Retinal pigment epithelial cell (primary cell): ENCODE results near the gene TICRR.
A peak's percentile ranks its signal among the peaks of the same experiment; 100 is the strongest.

ENCODE experiments used
- DNase-seq: peaks from one replicate; pipeline ENCODE4 v3.0.0-alpha.2; 2010; ENCODE audit warnings: low read depth
- H3K4me3 ChIP-seq: 2 replicates; pipeline ENCODE4 v1.5.1; 2011; ENCODE audit warnings: mild to moderate bottlenecking, low read length, control low read depth, moderate library complexity
- CTCF ChIP-seq: conservative IDR thresholded peaks from 2 replicates; pipeline ENCODE4 v1.5.1; 2011; ENCODE audit warnings: low read depth, low read length, control low read depth, inconsistent platforms

Gene TICRR, protein sequence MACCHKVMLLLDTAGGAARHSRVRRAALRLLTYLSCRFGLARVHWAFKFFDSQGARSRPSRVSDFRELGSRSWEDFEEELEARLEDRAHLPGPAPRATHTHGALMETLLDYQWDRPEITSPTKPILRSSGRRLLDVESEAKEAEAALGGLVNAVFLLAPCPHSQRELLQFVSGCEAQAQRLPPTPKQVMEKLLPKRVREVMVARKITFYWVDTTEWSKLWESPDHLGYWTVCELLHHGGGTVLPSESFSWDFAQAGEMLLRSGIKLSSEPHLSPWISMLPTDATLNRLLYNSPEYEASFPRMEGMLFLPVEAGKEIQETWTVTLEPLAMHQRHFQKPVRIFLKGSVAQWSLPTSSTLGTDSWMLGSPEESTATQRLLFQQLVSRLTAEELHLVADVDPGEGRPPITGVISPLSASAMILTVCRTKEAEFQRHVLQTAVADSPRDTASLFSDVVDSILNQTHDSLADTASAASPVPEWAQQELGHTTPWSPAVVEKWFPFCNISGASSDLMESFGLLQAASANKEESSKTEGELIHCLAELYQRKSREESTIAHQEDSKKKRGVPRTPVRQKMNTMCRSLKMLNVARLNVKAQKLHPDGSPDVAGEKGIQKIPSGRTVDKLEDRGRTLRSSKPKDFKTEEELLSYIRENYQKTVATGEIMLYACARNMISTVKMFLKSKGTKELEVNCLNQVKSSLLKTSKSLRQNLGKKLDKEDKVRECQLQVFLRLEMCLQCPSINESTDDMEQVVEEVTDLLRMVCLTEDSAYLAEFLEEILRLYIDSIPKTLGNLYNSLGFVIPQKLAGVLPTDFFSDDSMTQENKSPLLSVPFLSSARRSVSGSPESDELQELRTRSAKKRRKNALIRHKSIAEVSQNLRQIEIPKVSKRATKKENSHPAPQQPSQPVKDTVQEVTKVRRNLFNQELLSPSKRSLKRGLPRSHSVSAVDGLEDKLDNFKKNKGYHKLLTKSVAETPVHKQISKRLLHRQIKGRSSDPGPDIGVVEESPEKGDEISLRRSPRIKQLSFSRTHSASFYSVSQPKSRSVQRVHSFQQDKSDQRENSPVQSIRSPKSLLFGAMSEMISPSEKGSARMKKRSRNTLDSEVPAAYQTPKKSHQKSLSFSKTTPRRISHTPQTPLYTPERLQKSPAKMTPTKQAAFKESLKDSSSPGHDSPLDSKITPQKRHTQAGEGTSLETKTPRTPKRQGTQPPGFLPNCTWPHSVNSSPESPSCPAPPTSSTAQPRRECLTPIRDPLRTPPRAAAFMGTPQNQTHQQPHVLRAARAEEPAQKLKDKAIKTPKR (N-terminal part only)

DNA sequence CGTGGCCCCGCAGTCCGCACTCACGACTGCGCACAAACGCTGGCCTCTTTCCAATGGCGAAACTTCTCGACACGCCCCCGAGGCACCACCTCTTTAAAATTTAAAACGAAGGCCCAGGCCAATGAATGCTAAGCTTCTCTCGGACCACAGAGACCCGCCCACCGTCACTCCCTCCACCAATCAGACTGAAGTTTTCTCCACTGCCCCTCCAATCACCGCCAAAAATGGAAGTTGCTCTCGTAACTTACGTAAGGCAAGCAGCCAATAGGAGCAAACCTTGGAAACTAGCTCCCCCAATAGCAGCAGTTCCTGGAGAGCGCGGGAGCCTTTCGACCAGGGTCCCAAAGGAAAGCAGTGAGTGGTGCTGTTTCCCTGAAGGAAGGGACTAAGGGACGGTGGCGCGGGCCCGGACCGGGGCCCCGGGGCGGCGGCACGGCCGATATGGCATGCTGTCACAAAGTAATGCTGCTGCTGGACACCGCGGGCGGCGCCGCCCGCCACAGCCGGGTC lies at the start of gene TICRR:
TICRR (plus strand) TSS at position 324 of the 510 bp plus-strand sequence; CDS start at position 442, 118 bp downstream.
- TF ChIP-seq CTCF: no peak
- peak; percentile 98 for DNase-seq
- peak within 1 kb of the TSS; percentile 82 for H3K4me3 ChIP-seq

DNA sequence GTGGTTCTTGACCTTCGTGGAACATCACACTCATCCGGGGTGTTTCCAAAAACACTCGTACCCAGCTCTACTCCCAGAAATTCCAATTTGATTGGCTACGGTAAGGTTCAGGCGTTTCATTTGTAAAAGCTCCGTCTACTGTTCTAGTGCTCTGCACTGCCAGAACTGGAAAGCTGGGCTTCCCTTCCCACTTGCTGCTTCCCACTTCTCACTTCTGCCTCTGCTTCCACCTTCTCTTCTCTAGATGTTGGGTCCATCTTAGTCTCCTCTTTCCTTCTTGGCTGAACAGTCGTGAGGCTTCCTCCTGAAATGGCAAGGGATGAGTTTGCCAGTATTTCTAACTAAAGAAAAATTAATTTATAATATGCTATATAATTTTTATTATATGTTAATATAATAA lies 49.1 kb upstream of the TICRR start:
- TF ChIP-seq CTCF: no peak
- DNase-seq: no peak
- no peak overlapping the region for H3K4me3 ChIP-seq

GRCh38 chr15:89526601-89527441 lies 48.4 kb upstream of the TICRR start:
- no peak overlapping the region for H3K4me3 ChIP-seq
- no peak for TF ChIP-seq CTCF
- DNase-seq: no peak

GRCh38 chr15:89528757-89529352 lies 46.4 kb upstream of the TICRR start:
- DNase-seq: no peak
- no peak for TF ChIP-seq CTCF
- no peak overlapping the region for H3K4me3 ChIP-seq

GRCh38 chr15:89530976-89531375 lies 44.3 kb upstream of the TICRR start:
- DNase-seq: no peak
- H3K4me3 ChIP-seq: no peak overlapping the region
- no peak for TF ChIP-seq CTCF
